MG63 (cell line): ENCODE measurements around the gene KRTAP29-1. TPM values are rescaled to one million over a fixed set of nuclear protein-coding genes. Genes with fewer than 3 reads are reported as not detected.
"Not testable (repeated sequence)": the region's sequence is repeated elsewhere in the genome, so short reads cannot be mapped to it uniquely, and the experiment has no call there.

Source experiments
- DNase-seq: peaks from one replicate; pipeline ENCODE4 v3.0.0-alpha.2; 2020
- H3K27me3 ChIP-seq: fragments of 250-450 bp; sonication (Bioruptor Pico); 2 replicates; pipeline ENCODE4 v1.5.1; 2020; ENCODE audit warnings: mild to moderate bottlenecking, moderate library complexity
- H3K36me3 ChIP-seq: fragments of 250-450 bp; sonication (Bioruptor Pico); 2 replicates; pipeline ENCODE4 v1.5.1; 2020; ENCODE audit warnings: mild to moderate bottlenecking, moderate library complexity
- H3K4me3 ChIP-seq: fragments of 250-450 bp; sonication (Bioruptor Pico); 2 replicates; pipeline ENCODE4 v1.5.1; 2020; ENCODE audit warnings: mild to moderate bottlenecking, moderate library complexity
- H3K9me3 ChIP-seq: fragments of 250-450 bp; sonication (Bioruptor Pico); 2 replicates; pipeline ENCODE4 v1.5.1; 2020; ENCODE audit warnings: mild to moderate bottlenecking, moderate library complexity
- total RNA-seq: library from RNA; depleted of rRNA; stranded (reverse); fragments of >200 nt; shearing (Covaris generic); gene quantifications from 2 replicates; pipeline ENCODE4 v1.2.3, GENCODE V29; 2014; ENCODE audit warnings: low replicate concordance

KRTAP29-1 gene
- total RNA-seq, 1 experiment from 2014 or later, result not detected

DNA sequence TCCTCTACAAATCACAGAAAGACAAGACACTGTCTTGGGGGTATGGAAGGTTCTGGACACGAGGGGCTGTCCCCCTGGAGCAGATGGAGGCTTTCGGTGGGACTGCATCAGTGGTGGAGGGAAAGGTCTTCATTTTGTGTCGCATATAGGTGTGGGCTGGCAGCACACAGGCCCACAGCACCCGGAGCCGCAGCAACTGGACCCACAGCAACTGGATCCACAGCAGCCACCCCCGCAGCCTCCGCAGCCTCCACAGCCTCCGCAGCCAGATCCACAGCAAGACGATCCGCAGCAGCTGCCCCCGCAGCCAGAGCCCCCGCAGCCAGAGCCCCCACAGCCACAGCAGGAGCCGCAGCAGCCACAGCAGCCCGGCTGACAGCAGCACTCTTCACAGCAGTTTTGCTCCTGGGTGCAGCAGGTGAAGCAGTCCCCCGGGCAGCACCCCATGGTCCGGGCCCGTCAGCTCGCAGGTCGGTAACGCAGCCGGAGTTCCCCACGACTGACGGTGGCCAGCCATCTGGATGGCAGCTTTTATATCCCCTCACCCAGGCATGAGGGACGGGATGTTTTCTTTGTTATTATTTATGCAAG is 12.6 kb upstream of the KRTAP29-1 start, which contains the start of gene KRTAP17-1:
TSS of gene KRTAP17-1 (minus strand) at position 507 of the 591 bp plus-strand sequence. CDS start at position 447, 60 bp downstream.
- Histone ChIP-seq H3K9me3 (peaks cover 16% of the 10 kb centered on the region), H3K36me3 (no peaks in the 10 kb centered on the region), H3K27me3 (no peaks in the 10 kb centered on the region), H3K4me3 (no peak within 1 kb of the TSS)
- DNase-seq, result no peak

DNA sequence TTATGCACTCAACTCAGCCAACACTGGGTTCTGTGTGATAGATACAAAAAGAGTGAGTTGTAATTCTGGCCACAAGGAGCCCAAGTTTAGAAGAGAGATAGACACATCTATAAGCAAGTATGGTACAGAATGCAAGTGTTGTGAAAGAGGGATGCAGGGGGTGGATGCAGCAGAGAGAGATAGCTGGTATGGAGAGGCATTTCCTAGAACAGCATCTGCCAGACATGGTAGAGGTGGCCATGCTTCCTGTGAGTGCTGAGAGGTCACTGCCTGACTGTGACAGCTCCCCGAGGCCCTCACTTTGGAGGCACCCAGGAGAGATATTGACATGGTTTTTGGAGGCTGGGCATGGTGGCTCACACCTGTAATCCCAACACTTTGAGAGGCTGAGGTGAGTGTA is 8.5 kb upstream of the KRTAP29-1 start:
- H3K36me3 ChIP-seq, result no peaks in the 10 kb centered on the region; the same call in 1 of the 2 replicates
- peaks cover 9% of the 10 kb centered on the region for H3K9me3 ChIP-seq
- no peak overlapping the region for H3K4me3 ChIP-seq
- no peaks in the 10 kb centered on the region for H3K27me3 ChIP-seq
- no peak for DNase-seq

DNA sequence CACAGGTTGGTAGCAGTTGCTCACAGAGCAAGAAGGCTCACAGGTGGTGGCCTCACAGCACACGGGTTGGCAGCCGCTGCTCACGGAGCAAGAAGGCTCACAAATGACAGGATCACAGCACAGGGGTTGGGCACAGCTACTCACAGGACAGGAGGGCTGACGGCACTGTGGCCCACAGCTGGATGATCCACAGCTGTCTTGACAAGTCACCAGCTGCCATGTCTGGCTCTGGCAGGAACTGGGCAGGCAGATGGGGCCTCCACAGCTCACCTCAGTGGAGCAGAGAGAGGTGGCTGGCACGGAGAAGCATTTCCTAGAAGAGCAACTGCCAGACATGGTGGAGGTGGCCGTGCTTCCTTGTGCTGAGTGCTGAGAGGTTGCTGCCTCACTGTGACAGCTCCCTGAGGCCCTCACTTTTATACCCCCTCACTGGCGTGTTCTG is 6.3 kb upstream of the KRTAP29-1 start, which contains the start of gene KRTAP16-1:
TSS of gene KRTAP16-1 (minus strand) at position 392 of the 442 bp plus-strand sequence. CDS start at position 336, 56 bp downstream.
- Histone ChIP-seq H3K4me3 (peak within 1 kb of the TSS; percentile 44), H3K36me3 (no peaks in the 10 kb centered on the region; the same call in 1 of the 2 replicates), H3K27me3 (no peaks in the 10 kb centered on the region), H3K9me3 (peaks cover 9% of the 10 kb centered on the region)
- DNase-seq, result no peak

GRCh38 chr17:41308251-41308917 is 5.7 kb upstream of the KRTAP29-1 start:
- Histone ChIP-seq H3K9me3 (peaks cover 7% of the 10 kb centered on the region), H3K36me3 (no peaks in the 10 kb centered on the region; the same call in 1 of the 2 replicates), H3K27me3 (no peaks in the 10 kb centered on the region), H3K4me3 (peak overlapping the region; percentile 44)
- peak; percentile 87 for DNase-seq

DNA sequence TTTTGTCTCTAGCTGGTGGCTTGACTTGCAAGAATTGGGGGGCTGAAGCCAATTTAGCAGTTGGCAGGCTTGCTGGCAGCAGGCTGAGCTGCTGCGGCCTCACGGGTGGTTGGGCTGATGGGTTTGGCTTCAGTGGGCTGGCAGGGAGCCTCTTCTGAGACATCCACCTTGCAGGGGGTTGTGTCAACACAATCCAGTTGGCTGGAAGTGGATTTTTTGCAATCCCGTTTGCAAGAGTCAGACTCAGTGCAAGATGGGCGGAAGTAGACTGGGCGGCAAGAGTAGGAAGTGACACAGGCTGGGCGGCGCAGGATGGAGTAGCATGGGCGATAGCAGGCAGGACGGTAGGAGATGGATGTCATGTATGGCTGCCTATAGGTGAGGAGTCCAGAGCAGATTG is 5.0 kb upstream of the KRTAP29-1 start:
- peak; percentile 95 for DNase-seq
- peaks cover 7% of the 10 kb centered on the region for H3K9me3 ChIP-seq
- no peaks in the 10 kb centered on the region for H3K27me3 ChIP-seq
- peak overlapping the region; percentile 44 for H3K4me3 ChIP-seq
- no peaks in the 10 kb centered on the region; the same call in 1 of the 2 replicates for H3K36me3 ChIP-seq

GRCh38 chr17:41304091-41304490 is 1.4 kb upstream of the KRTAP29-1 start:
- no peak overlapping the region for H3K4me3 ChIP-seq

DNA sequence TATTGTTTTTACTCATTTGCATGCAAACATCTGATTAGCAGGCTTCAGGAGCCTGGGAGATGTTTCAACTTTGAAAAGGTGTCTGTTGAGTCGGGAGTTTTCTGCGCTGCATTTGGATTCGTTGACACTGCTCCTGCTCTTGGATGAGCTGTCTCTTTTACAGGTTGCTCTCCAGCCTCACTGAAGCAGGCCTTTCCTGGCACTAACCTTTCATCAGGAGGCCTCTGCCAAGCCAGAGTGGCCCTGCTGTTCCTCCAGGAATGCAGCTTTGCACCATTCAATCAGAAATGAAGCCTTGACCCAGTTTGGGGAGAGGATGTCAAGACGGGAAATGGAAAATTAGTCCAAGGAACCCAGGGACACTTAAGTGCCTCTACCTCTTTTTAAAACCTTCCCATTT is 330 bp upstream of the KRTAP29-1 start:
- H3K27me3 ChIP-seq, result no peaks in the 10 kb centered on the region
- peaks cover 5% of the 10 kb centered on the region; the same call in 1 of the 2 replicates for H3K9me3 ChIP-seq
- no peak for DNase-seq
- no peaks in the 10 kb centered on the region for H3K36me3 ChIP-seq
- no peak overlapping the region for H3K4me3 ChIP-seq

More at GRCh38 chr17:41304091-41304490, 1.4 kb upstream of the KRTAP29-1 start:
- DNase-seq, result no peak
- Histone ChIP-seq H3K36me3 (no peaks in the 10 kb centered on the region), H3K27me3 (no peaks in the 10 kb centered on the region), H3K9me3 (peaks cover 5% of the 10 kb centered on the region; the same call in 1 of the 2 replicates)

- no peaks in the 10 kb centered on the region for H3K27me3 ChIP-seq
- peaks cover 5% of the 10 kb centered on the region; the same call in 1 of the 2 replicates for H3K9me3 ChIP-seq
- H3K4me3 ChIP-seq, result no peak overlapping the region
- no peaks in the 10 kb centered on the region for H3K36me3 ChIP-seq
- DNase-seq, result no peak
These were observed 1.4 kb downstream of the KRTAP29-1 start for GRCh38 chr17:41301204-41301790.

DNA sequence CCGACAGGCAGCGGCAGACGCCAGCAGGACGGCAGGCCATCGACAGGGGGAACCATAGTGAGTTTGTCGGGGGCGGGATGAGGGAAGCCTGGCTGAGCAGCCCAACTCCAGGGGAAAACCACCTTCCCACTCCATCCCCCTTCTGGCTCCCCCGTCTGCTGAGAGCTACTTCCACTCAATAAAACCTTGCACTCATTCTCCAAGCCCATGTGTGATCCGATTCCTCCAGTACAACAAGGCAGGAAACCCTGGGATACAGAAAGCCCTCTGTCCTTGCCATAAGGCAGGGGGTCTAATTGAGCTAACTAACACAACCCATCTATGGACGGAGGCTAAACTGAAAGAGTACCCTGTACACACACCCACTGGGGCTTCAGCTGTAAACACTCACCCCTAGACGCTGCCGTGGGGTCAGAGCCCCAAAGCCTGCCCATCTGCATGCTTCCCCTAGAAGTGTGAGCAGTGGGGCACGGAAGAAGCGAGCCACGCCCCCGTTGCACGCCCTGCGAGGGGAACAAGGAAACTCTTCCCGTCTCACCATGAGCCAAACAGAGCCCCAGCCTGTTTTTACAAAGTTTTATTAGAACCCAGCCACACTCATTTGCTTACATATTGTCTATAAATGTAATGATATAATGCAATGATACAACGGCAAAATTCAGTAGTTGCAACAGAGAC is 4.1 kb downstream of the KRTAP29-1 start:
- H3K9me3 ChIP-seq, result peaks cover 5% of the 10 kb centered on the region; the same call in 1 of the 2 replicates
- H3K4me3 ChIP-seq, result no peak overlapping the region
- H3K36me3 ChIP-seq, result no peaks in the 10 kb centered on the region
- no peaks in the 10 kb centered on the region for H3K27me3 ChIP-seq
- no peak for DNase-seq

GRCh38 chr17:41296846-41297245 is 5.8 kb downstream of the KRTAP29-1 start:
- no peak for DNase-seq
- no peak overlapping the region for H3K4me3 ChIP-seq
- H3K36me3 ChIP-seq, result no peaks in the 10 kb centered on the region
- peaks cover 3% of the 10 kb centered on the region; the same call in 1 of the 2 replicates for H3K9me3 ChIP-seq
- no peaks in the 10 kb centered on the region for H3K27me3 ChIP-seq

- Histone ChIP-seq H3K27me3 (no peaks in the 10 kb centered on the region), H3K9me3 (no peaks in the 10 kb centered on the region), H3K4me3 (no peak overlapping the region), H3K36me3 (no peaks in the 10 kb centered on the region)
- no peak for DNase-seq
These were observed 8.6 kb downstream of the KRTAP29-1 start for GRCh38 chr17:41294016-41294415.

- H3K9me3 ChIP-seq, result no peaks in the 10 kb centered on the region
- DNase-seq, result no peak
- no peaks in the 10 kb centered on the region for H3K36me3 ChIP-seq
These were observed 15.6 kb downstream of the KRTAP29-1 start for GRCh38 chr17:41287050-41287449.

GRCh38 chr17:41284546-41284945 is 18.1 kb downstream of the KRTAP29-1 start:
- no peaks in the 10 kb centered on the region for H3K9me3 ChIP-seq
- H3K36me3 ChIP-seq, result no peaks in the 10 kb centered on the region
- no peak overlapping the region for H3K4me3 ChIP-seq
- no peak for DNase-seq
- H3K27me3 ChIP-seq, result no peaks in the 10 kb centered on the region

More at GRCh38 chr17:41287050-41287449, 15.6 kb downstream of the KRTAP29-1 start:
- Histone ChIP-seq H3K27me3 (no peaks in the 10 kb centered on the region), H3K4me3 (no peak overlapping the region)

- H3K4me3 ChIP-seq, result no peak overlapping the region
- no peaks in the 10 kb centered on the region for H3K9me3 ChIP-seq
- H3K27me3 ChIP-seq, result no peaks in the 10 kb centered on the region
- DNase-seq, result no peak
- no peaks in the 10 kb centered on the region for H3K36me3 ChIP-seq
These were observed 18.6 kb downstream of the KRTAP29-1 start for GRCh38 chr17:41284043-41284442.

GRCh38 chr17:41278176-41278955 is 24.3 kb downstream of the KRTAP29-1 start:
- Histone ChIP-seq H3K27me3 (no peaks in the 10 kb centered on the region), H3K36me3 (no peaks in the 10 kb centered on the region), H3K9me3 (no peaks in the 10 kb centered on the region), H3K4me3 (no peak overlapping the region)
- DNase-seq, result no peak

DNA sequence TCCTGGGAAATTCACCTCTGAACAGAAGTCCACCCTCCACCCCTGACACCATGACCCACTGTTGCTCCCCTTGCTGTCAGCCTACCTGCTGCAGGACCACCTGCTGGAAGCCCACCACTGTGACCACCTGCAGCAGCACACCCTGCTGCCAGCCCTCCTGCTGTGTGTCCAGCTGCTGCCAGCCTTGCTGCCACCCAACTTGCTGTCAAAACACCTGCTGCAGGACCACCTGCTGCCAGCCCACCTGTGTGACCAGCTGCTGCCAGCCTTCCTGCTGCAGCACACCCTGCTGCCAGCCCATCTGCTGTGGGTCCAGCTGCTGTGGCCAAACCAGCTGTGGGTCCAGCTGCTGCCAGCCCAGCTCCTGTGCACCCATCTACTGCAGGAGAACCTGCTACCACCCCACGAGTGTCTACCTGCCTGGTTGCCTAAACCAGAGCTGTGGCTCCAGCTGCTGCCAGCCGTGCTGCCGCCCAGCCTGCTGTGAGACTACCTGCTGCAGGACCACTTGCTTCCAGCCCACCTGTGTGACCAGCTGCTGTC is 26.9 kb downstream of the KRTAP29-1 start, which contains the start of gene KRTAP9-7:
TSS of gene KRTAP9-7 (plus strand) at position 51 of the 543 bp plus-strand sequence. CDS start at position 51, 0 bp downstream.
- H3K4me3 ChIP-seq, H3K36me3 ChIP-seq, H3K27me3 ChIP-seq, H3K9me3 ChIP-seq, DNase-seq: not testable (repeated sequence)
